ENCODE results near the gene CDH13. TPM values are rescaled to one million over a fixed set of nuclear protein-coding genes. Genes with fewer than 3 reads are reported as not detected.

The CDH13 gene
- total and polyA plus RNA-seq, 9 of the 15 experiments (the other 6 are each of a cell fraction or from before 2014, with no cell fraction given): 0.03 TPM; not detected in 8

DNA sequence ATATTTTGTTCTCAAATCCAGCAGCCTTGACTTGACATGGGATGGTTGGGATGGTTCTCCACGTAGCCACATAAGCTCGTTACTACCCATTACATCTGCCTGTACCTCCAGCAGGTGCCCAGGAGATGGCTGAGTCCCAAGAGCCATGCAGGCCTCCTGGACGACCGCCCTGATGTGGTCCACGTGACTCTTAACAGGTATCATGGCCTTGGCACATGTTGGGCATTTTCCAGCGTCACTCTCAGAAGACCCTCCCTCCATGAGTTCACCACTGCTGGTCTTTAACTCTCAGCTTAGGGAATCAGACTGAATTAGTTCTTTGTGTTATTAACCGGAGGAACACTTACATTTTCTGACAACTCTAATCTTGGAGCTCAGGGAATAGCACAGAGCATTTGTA lies 161.5 kb downstream of the CDH13 start:
- ChIA-PET CTCF (ENCODE audit: low intra/inter-chr PET ratio) (no interaction called here), POLR2A (no interaction called here)
- no peaks in the 10 kb centered on the region for H3K36me3 ChIP-seq (ENCODE audit: control insufficient read depth, insufficient read depth, low read length)
- no peaks in the 10 kb centered on the region for H3K27me3 ChIP-seq (ENCODE audit: control insufficient read depth in 2 of 2, insufficient read depth in 2 of 2, low read length in 2 of 2)
- H3K9me1 ChIP-seq (ENCODE audit: control insufficient read depth, insufficient read depth, low read length): no peaks in the 10 kb centered on the region
- in situ Hi-C loops (cut with MboI): no loop called here
- FAIRE-seq (no peak), DNase-seq (ENCODE audit: extremely low read depth in 1 of 4, low spot score in 3 of 4) (no peak), ATAC-seq (no peak)
- 1% methylated on average over 7 of the region's 7 CpGs for WGBS (ENCODE audit: insufficient coverage, low coverage, missing lambda C conversion rate)
- TF ChIP-seq, protein P1, sequence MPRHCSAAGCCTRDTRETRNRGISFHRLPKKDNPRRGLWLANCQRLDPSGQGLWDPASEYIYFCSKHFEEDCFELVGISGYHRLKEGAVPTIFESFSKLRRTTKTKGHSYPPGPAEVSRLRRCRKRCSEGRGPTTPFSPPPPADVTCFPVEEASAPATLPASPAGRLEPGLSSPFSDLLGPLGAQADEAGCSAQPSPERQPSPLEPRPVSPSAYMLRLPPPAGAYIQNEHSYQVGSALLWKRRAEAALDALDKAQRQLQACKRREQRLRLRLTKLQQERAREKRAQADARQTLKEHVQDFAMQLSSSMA (CRISPR knock-in tag; IDR thresholded peaks at IDR 0.05): no peak
- TF ChIP-seq, protein P2, sequence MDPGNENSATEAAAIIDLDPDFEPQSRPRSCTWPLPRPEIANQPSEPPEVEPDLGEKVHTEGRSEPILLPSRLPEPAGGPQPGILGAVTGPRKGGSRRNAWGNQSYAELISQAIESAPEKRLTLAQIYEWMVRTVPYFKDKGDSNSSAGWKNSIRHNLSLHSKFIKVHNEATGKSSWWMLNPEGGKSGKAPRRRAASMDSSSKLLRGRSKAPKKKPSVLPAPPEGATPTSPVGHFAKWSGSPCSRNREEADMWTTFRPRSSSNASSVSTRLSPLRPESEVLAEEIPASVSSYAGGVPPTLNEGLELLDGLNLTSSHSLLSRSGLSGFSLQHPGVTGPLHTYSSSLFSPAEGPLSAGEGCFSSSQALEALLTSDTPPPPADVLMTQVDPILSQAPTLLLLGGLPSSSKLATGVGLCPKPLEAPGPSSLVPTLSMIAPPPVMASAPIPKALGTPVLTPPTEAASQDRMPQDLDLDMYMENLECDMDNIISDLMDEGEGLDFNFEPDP (CRISPR knock-in tag; IDR thresholded peaks at IDR 0.05): no peak
- TF ChIP-seq, protein P3, sequence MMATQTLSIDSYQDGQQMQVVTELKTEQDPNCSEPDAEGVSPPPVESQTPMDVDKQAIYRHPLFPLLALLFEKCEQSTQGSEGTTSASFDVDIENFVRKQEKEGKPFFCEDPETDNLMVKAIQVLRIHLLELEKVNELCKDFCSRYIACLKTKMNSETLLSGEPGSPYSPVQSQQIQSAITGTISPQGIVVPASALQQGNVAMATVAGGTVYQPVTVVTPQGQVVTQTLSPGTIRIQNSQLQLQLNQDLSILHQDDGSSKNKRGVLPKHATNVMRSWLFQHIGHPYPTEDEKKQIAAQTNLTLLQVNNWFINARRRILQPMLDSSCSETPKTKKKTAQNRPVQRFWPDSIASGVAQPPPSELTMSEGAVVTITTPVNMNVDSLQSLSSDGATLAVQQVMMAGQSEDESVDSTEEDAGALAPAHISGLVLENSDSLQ (IDR thresholded peaks at IDR 0.05): no peak
- TF ChIP-seq ZBTB8A (IDR thresholded peaks at IDR 0.05; ENCODE audit: partially characterized antibody) (no peak), CBFA2T3 (IDR thresholded peaks at IDR 0.05) (no peak), NR4A1 (CRISPR knock-in tag; IDR thresholded peaks at IDR 0.05) (no peak), NR4A1 (tag; IDR thresholded peaks at IDR 0.05) (no peak), ZSCAN32 (CRISPR knock-in tag; IDR thresholded peaks at IDR 0.05) (no peak), NFRKB (IDR thresholded peaks at IDR 0.05; ENCODE audit: low read depth) (no peak), ZBED1 (IDR thresholded peaks at IDR 0.05) (no peak), MYBL2 (IDR thresholded peaks at IDR 0.05; ENCODE audit: low read depth) (no peak), MYBL2 (CRISPR knock-in tag; IDR thresholded peaks at IDR 0.05; ENCODE audit: borderline replicate concordance) (no peak), ZNF780A (CRISPR knock-in tag; IDR thresholded peaks at IDR 0.05) (no peak)
- TF ChIP-seq, protein P4, sequence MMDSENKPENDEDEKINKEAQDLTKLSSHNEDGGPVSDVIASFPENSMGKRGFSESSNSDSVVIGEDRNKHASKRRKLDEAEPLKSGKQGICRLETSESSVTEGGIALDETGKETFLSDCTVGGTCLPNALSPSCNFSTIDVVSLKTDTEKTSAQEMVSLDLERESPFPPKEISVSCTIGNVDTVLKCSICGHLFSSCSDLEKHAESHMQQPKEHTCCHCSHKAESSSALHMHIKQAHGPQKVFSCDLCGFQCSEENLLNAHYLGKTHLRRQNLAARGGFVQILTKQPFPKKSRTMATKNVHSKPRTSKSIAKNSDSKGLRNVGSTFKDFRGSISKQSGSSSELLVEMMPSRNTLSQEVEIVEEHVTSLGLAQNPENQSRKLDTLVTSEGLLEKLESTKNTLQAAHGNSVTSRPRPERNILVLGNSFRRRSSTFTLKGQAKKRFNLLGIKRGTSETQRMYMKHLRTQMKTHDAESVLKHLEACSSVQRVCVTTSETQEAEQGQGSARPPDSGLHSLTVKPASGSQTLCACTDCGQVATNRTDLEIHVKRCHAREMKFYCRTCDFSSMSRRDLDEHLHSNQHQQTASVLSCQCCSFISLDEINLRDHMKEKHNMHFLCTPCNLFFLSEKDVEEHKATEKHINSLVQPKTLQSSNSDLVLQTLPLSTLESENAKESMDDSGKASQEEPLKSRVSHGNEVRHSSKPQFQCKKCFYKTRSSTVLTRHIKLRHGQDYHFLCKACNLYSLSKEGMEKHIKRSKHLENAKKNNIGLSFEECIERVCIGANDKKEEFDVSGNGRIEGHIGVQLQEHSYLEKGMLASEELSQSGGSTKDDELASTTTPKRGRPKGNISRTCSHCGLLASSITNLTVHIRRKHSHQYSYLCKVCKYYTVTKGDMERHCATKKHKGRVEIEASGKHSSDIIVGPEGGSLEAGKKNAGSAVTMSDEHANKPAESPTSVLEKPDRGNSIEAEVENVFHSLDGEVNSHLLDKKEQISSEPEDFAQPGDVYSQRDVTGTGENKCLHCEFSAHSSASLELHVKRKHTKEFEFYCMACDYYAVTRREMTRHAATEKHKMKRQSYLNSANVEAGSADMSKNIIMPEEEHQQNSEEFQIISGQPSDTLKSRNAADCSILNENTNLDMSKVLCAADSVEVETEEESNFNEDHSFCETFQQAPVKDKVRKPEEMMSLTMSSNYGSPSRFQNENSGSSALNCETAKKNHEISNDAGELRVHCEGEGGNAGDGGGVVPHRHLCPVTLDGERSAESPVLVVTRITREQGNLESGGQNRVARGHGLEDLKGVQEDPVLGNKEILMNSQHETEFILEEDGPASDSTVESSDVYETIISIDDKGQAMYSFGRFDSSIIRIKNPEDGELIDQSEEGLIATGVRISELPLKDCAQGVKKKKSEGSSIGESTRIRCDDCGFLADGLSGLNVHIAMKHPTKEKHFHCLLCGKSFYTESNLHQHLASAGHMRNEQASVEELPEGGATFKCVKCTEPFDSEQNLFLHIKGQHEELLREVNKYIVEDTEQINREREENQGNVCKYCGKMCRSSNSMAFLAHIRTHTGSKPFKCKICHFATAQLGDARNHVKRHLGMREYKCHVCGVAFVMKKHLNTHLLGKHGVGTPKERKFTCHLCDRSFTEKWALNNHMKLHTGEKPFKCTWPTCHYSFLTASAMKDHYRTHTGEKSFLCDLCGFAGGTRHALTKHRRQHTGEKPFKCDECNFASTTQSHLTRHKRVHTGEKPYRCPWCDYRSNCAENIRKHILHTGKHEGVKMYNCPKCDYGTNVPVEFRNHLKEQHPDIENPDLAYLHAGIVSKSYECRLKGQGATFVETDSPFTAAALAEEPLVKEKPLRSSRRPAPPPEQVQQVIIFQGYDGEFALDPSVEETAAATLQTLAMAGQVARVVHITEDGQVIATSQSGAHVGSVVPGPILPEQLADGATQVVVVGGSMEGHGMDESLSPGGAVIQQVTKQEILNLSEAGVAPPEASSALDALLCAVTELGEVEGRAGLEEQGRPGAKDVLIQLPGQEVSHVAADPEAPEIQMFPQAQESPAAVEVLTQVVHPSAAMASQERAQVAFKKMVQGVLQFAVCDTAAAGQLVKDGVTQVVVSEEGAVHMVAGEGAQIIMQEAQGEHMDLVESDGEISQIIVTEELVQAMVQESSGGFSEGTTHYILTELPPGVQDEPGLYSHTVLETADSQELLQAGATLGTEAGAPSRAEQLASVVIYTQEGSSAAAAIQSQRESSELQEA (IDR thresholded peaks at IDR 0.05; ENCODE audit: low read depth): no peak
- no peak overlapping the region for H3K27ac ChIP-seq (ENCODE audit: extremely low read depth, low read depth, low read length)
- H2AFZ ChIP-seq (ENCODE audit: low read depth, low read length): no peak overlapping the region
- BruUV-seq (replicated peaks): no TSS peak
- no peaks in the 10 kb centered on the region for H3K4me1 ChIP-seq (replicated peaks in 1 of 2; ENCODE audit: control insufficient read depth in 2 of 2, insufficient read depth in 2 of 2, low read length in 2 of 2)
- no peaks in the 10 kb centered on the region; the same call in 1 of the 2 replicates for H3K9me3 ChIP-seq (replicated peaks; ENCODE audit: control insufficient read depth, insufficient read depth, low read depth, low read length)
- no peak overlapping the region for H3K9ac ChIP-seq (ENCODE audit: insufficient read depth in 1 of 2, low read depth in 2 of 2, low read length in 2 of 2)
- H3K79me2 ChIP-seq (ENCODE audit: control insufficient read depth, insufficient read depth, low read length): no peaks in the 10 kb centered on the region
- H3K4me3 ChIP-seq: no peak overlapping the region
- no peaks in the 10 kb centered on the region for H4K20me1 ChIP-seq (replicated peaks; ENCODE audit: control insufficient read depth, insufficient read depth, low read length)
- H3K4me2 ChIP-seq (ENCODE audit: insufficient read depth, low read length): no peak overlapping the region
- intact Hi-C loops (cut with micrococcal nuclease): no loop called here

Data from K562 (cell line).